GM18867 (cell line): Measurements from ENCODE around the gene GAS6.
"Not testable (repeated sequence)": the region's sequence is repeated elsewhere in the genome, so short reads cannot be mapped to it uniquely, and the experiment has no call there.

ENCODE experiments used
- ATAC-seq: cut with Tn5 transposase; IDR thresholded peaks from one replicate; pipeline ENCODE4 v1.9.1; 2021; ENCODE audit warnings: mild to moderate bottlenecking, moderate library complexity; ENCODE audit not compliant: unreplicated experiment

GAS6 gene

GRCh38 chr13:113842336-113843062 lies 21.4 kb downstream of the GAS6 start:
- no peak for ATAC-seq

GRCh38 chr13:113841353-113841650 lies 22.6 kb downstream of the GAS6 start:
- no peak for ATAC-seq

GRCh38 chr13:113840541-113841352 lies 23.1 kb downstream of the GAS6 start:
- ATAC-seq: no peak

- no peak for ATAC-seq
These were observed 24.2 kb downstream of the GAS6 start for GRCh38 chr13:113839536-113840204.

- no peak for ATAC-seq
These were observed 25.1 kb downstream of the GAS6 start for GRCh38 chr13:113838711-113839201.

- no peak for ATAC-seq
These were observed 26.1 kb downstream of the GAS6 start for GRCh38 chr13:113837560-113838355.

GRCh38 chr13:113836768-113837559 lies 26.9 kb downstream of the GAS6 start:
- ATAC-seq: no peak

GRCh38 chr13:113835461-113836270 lies 28.2 kb downstream of the GAS6 start:
- no peak for ATAC-seq

- no peak for ATAC-seq
These were observed 29.2 kb downstream of the GAS6 start for GRCh38 chr13:113834496-113835200.

- ATAC-seq: not testable (repeated sequence)
These were observed 29.9 kb downstream of the GAS6 start for GRCh38 chr13:113834006-113834405.

- ATAC-seq: no peak
These were observed 30.6 kb downstream of the GAS6 start for GRCh38 chr13:113833111-113833830.

- no peak for ATAC-seq
These were observed 31.2 kb downstream of the GAS6 start for GRCh38 chr13:113832631-113833030.

- no peak for ATAC-seq
These were observed 31.7 kb downstream of the GAS6 start for GRCh38 chr13:113832205-113832604.

GRCh38 chr13:113831061-113831460 lies 32.8 kb downstream of the GAS6 start:
- no peak for ATAC-seq

- ATAC-seq: not testable (repeated sequence)
These were observed 33.4 kb downstream of the GAS6 start for GRCh38 chr13:113830426-113830950.

GRCh38 chr13:113828282-113828825 lies 35.5 kb downstream of the GAS6 start:
- ATAC-seq: no peak

GRCh38 chr13:113827021-113827420 lies 36.9 kb downstream of the GAS6 start:
- no peak for ATAC-seq
